Keratinocyte (primary cell): ENCODE results near the gene ZCCHC24. TPM values are rescaled to one million over a fixed set of nuclear protein-coding genes. Genes with fewer than 3 reads are reported as not detected.
"Not testable (repeated sequence)": the region's sequence is repeated elsewhere in the genome, so short reads cannot be mapped to it uniquely, and the experiment has no call there.

Source experiments
- DNase-seq: peaks from one replicate; pipeline ENCODE4 v3.0.0-alpha.2; 2011; ENCODE audit warnings: low read depth, missing footprints, low spot score
- FAIRE-seq: peaks from 2 replicates; lab custom pipeline; 2011; peaks lifted over from hg19 to GRCh38; lab: Jason Lieb, UNC
- H2AFZ ChIP-seq: 2 replicates; pipeline ENCODE4 v1.6.0; 2012; ENCODE audit warnings: low read length, control low read depth, inconsistent platforms; ENCODE audit not compliant: control insufficient read depth
- H3K27ac ChIP-seq: 2 replicates; pipeline ENCODE4 v1.5.1; 2011; ENCODE audit warnings: low read length; ENCODE audit not compliant: control insufficient read depth, insufficient read depth
- H3K27me3 ChIP-seq: 3 replicates; pipeline ENCODE4 v1.6.0; 2011; ENCODE audit warnings: low read length; ENCODE audit not compliant: control insufficient read depth, insufficient read depth; ENCODE audit errors: extremely low read depth
- H3K36me3 ChIP-seq, 2 experiments: 2 replicates in 1 of 2; 3 replicates in 1 of 2; pipeline ENCODE4 v1.5.1; 2011; ENCODE audit warnings: low read length in 2 of 2, mild to moderate bottlenecking in 1 of 2; ENCODE audit not compliant: control insufficient read depth in 2 of 2, insufficient read depth in 2 of 2; ENCODE audit errors: extremely low read depth in 1 of 2
- H3K4me1 ChIP-seq: 3 replicates; pipeline ENCODE4 v1.5.1; 2011; ENCODE audit warnings: low read length; ENCODE audit not compliant: control insufficient read depth, insufficient read depth; ENCODE audit errors: extremely low read depth
- H3K4me2 ChIP-seq: 3 replicates; pipeline ENCODE4 v1.6.0; 2011; ENCODE audit warnings: low read depth, low read length; ENCODE audit not compliant: control insufficient read depth, insufficient read depth; ENCODE audit errors: extremely low read depth
- H3K4me3 ChIP-seq, 3 experiments: fragments of 200-600 bp in 1 of 3; sonication (generic) in 1 of 3; 2 replicates in 2 of 3; 3 replicates in 1 of 3; pipeline ENCODE4 v1.5.1; 2011 to 2016; ENCODE audit warnings: low read length in 3 of 3, mild to moderate bottlenecking in 3 of 3, control low read depth in 2 of 3, inconsistent platforms in 1 of 3, low read depth in 1 of 3, mixed read lengths in 1 of 3, mixed run types in 1 of 3, moderate library complexity in 1 of 3; ENCODE audit not compliant: control insufficient read depth in 2 of 3, insufficient read depth in 2 of 3; ENCODE audit errors: extremely low read depth in 1 of 3
- H3K79me2 ChIP-seq: 2 replicates; pipeline ENCODE4 v1.6.0; 2012; ENCODE audit warnings: low read length; ENCODE audit not compliant: control insufficient read depth, insufficient read depth
- H3K9ac ChIP-seq: 3 replicates; pipeline ENCODE4 v1.6.0; 2011; ENCODE audit warnings: low read length; ENCODE audit not compliant: control insufficient read depth, insufficient read depth; ENCODE audit errors: extremely low read depth
- H3K9me1 ChIP-seq: 3 replicates; pipeline ENCODE4 v1.6.0; 2011; ENCODE audit warnings: low read length; ENCODE audit not compliant: control insufficient read depth, insufficient read depth; ENCODE audit errors: extremely low read depth
- H3K9me3 ChIP-seq: 2 replicates; pipeline ENCODE4 v1.5.1; 2012; ENCODE audit warnings: low read depth, low read length; ENCODE audit not compliant: control insufficient read depth
- H4K20me1 ChIP-seq: 3 replicates; pipeline ENCODE4 v1.6.0; 2011; ENCODE audit warnings: low read length; ENCODE audit not compliant: control insufficient read depth, insufficient read depth; ENCODE audit errors: extremely low read depth
- EZH2 ChIP-seq: IDR thresholded peaks from one replicate; pipeline ENCODE4 v1.6.1; 2012; ENCODE audit warnings: inconsistent platforms, mild to moderate bottlenecking, low read length, moderate library complexity
- dilution Hi-C: fragments of 300-500 bp; cut with MboI; formaldehyde crosslinking; loops from one replicate; pipeline ENCODE4 v1.7.0; 2020; ENCODE audit warnings: low sequenced_read_pairs; ENCODE audit not compliant: extremely low pct_ligation_motif_present
- polyA plus RNA-seq, 5 experiments: library from polyadenylated mRNA; depleted of rRNA in 3 of 5; stranded (reverse) in 3 of 5; stranded (forward) in 1 of 5; unstranded in 1 of 5; fragments of >200 nt; gene quantifications; 1 replicate in 1 of 5; 2 replicates in 3 of 5; 3 replicates in 1 of 5; pipeline versions ENCODE4 v1.2.1 to v1.2.3, GENCODE V29; 2011 to 2012; ENCODE audit warnings: missing spikeins in 2 of 5, low read depth in 1 of 5, low replicate concordance in 1 of 5
- TF ChIP-seq, protein P1 (sequence below), 3 experiments: IDR thresholded peaks in 1 of 3; conservative IDR thresholded peaks in 1 of 3; optimal IDR thresholded peaks in 1 of 3; 2 replicates in 2 of 3; 3 replicates in 1 of 3; pipeline versions ENCODE3 to v1.5.1; 2011; ENCODE audit warnings: low read length in 3 of 3, mild to moderate bottlenecking in 3 of 3, moderate library complexity in 2 of 3, control low read depth in 1 of 3, inconsistent platforms in 1 of 3; ENCODE audit not compliant: insufficient read depth in 2 of 3; ENCODE audit errors: extremely low read depth in 1 of 3

The ZCCHC24 gene
- polyA plus RNA-seq, 1 donor (not counting 4 experiments of a cell fraction or from before 2014, with no cell fraction given): 0.96 TPM

DNA sequence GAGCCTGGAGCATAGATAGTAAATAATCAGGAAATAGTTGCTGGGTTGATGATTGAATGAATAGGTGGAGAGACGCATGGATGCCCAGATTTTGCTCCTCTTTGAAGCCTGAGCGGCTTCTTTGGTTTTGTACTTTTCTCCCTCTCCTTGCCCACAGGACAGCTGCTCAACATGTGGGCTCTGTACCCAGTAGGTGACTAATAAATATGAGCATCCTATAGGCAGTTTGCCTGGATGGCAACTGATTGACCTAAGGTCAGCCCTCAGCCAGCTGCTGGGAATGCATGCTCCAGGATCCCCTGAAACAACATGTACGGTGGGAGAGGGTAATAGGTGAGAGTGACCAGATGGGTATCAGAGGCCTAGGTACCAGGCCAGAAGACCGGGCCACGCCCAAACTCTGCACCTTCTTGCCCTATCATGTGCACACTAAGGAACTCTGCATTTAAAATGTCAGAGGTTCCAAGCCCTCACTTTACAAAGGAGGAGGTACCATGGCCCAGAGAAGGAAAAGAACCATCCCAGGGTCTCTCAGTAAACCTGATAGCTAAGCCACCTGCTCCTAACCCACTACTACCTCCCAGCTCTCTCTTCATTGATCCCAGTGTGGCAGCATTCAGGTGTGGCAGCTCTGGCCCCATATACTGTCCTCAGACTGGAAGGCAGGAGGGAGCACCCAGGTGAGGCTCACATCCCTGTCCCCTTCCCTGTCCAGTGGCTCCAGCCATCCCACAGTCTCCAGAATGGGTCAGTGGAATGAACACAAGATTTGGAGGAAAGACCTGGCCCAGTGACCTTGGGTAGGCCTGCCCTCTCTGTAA is 2.7 kb upstream of the ZCCHC24 start:
- Histone ChIP-seq H3K27me3 (no peaks in the 10 kb centered on the region), H3K4me3 (no peak overlapping the region), H3K27ac (no peak overlapping the region), H2AFZ (no peak overlapping the region), H3K36me3 (no peaks in the 10 kb centered on the region), H3K4me2 (no peak overlapping the region), H3K79me2 (no peaks in the 10 kb centered on the region), H3K9me3 (no peaks in the 10 kb centered on the region), H4K20me1 (no peaks in the 10 kb centered on the region), H3K9ac (no peak overlapping the region), H3K4me1 (peaks cover 5% of the 10 kb centered on the region), H3K9me1 (no peaks in the 10 kb centered on the region)
- dilution Hi-C loops: no loop called here
- no peak for TF ChIP-seq EZH2
- DNase-seq (no peak), FAIRE-seq (no peak)

DNA sequence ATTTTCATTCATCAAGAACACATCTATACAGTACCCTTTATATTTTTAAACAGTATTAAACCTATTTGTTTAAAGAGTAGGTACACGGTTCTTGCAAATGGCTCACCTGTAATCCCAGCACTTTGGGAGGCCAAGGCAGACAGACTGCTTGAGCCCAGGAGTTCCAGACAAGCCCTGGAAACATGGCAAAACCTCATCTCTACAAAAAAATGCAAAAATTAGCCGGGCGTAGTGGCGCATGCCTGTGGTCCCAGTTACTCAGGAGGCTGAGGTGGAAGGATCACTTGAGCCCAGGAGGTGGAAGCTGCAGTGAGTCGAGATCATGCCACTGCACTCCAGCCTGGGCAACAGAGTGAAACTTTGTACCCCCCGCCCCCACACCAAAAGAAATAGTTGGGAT is 1.8 kb upstream of the ZCCHC24 start:
- H3K4me2 ChIP-seq, H3K27me3 ChIP-seq, H2AFZ ChIP-seq, H3K4me3 ChIP-seq, H3K9me1 ChIP-seq, FAIRE-seq, H3K36me3 ChIP-seq, H3K4me1 ChIP-seq, H3K9ac ChIP-seq, DNase-seq, H3K27ac ChIP-seq, H3K79me2 ChIP-seq, H3K9me3 ChIP-seq, H4K20me1 ChIP-seq, dilution Hi-C loops: not testable (repeated sequence)

DNA sequence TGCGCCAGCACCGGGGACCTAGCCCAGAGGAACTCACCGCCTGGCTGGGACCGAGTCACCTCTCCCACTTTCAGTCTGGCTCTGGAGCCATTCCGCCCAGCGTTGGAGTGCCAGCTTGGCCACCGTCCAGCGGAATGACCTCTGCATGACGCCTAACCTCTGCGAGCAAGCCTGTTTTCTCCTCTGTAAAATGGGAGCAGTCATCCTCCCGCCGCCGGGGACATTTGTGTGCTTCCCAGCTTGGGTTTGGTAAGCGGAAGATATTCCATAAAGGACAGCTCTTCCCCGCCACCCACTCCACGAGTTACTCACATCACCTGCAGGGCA is 1.3 kb upstream of the ZCCHC24 start:
- H3K36me3 ChIP-seq: no peaks in the 10 kb centered on the region
- H3K9ac ChIP-seq: no peak overlapping the region
- dilution Hi-C loops: no loop called here
- FAIRE-seq: no peak
- DNase-seq: no peak
- H3K27ac ChIP-seq: no peak overlapping the region
- H3K4me1 ChIP-seq: peaks cover 5% of the 10 kb centered on the region
- H3K9me1 ChIP-seq: no peaks in the 10 kb centered on the region
- TF ChIP-seq, protein P1, sequence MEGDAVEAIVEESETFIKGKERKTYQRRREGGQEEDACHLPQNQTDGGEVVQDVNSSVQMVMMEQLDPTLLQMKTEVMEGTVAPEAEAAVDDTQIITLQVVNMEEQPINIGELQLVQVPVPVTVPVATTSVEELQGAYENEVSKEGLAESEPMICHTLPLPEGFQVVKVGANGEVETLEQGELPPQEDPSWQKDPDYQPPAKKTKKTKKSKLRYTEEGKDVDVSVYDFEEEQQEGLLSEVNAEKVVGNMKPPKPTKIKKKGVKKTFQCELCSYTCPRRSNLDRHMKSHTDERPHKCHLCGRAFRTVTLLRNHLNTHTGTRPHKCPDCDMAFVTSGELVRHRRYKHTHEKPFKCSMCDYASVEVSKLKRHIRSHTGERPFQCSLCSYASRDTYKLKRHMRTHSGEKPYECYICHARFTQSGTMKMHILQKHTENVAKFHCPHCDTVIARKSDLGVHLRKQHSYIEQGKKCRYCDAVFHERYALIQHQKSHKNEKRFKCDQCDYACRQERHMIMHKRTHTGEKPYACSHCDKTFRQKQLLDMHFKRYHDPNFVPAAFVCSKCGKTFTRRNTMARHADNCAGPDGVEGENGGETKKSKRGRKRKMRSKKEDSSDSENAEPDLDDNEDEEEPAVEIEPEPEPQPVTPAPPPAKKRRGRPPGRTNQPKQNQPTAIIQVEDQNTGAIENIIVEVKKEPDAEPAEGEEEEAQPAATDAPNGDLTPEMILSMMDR (optimal IDR thresholded peaks at IDR 0.05 in 1 of 3, IDR thresholded peaks at IDR 0.05 in 1 of 3, conservative IDR thresholded peaks at IDR 0.05 in 1 of 3; ENCODE audit: extremely low read depth in 1 of 3, insufficient read depth in 2 of 3, low read length in 3 of 3): no peak
- TF ChIP-seq EZH2: no peak
- H2AFZ ChIP-seq: no peak overlapping the region
- H3K79me2 ChIP-seq: no peaks in the 10 kb centered on the region
- no peaks in the 10 kb centered on the region for H3K9me3 ChIP-seq
- H3K27me3 ChIP-seq: no peaks in the 10 kb centered on the region
- peak overlapping the region; percentile 86 for H3K4me2 ChIP-seq
- no peak overlapping the region for H3K4me3 ChIP-seq
- no peaks in the 10 kb centered on the region for H4K20me1 ChIP-seq
